Measurements from ENCODE around the gene RPUSD3. TPM values are rescaled to one million over a fixed set of nuclear protein-coding genes. Genes with fewer than 3 reads are reported as not detected.

The RPUSD3 gene
- total and polyA plus RNA-seq, 9 of the 15 experiments (the other 6 are each of a cell fraction or from before 2014, with no cell fraction given): 13.8 to 99.0 (median 59.3) TPM

- TF ChIP-seq NKRF (IDR thresholded peaks at IDR 0.05; ENCODE audit: borderline replicate concordance) (peak; percentile 74; the same call in 1 of the 2 replicates), CLOCK (CRISPR knock-in tag; IDR thresholded peaks at IDR 0.05; ENCODE audit: borderline replicate concordance) (no peak), POLR2G (IDR thresholded peaks at IDR 0.05; ENCODE audit: low read depth, low read length) (peak; percentile 93), MAFG (tag; conservative IDR thresholded peaks at IDR 0.05) (peak; percentile 34; the same call in 1 of the 2 replicates), RBFOX2 (IDR thresholded peaks at IDR 0.05; ENCODE audit: low read depth, low read length) (peak; percentile 91), POLR2A (conservative IDR thresholded peaks at IDR 0.05) (peak; percentile 94), UBTF (IDR thresholded peaks at IDR 0.05; ENCODE audit: borderline replicate concordance in 1 of 2, low read depth in 2 of 2, low read length in 2 of 2) (peak in 1 of 2 experiments; percentile 44; a peak in 1 of 4 replicates), EP300 (IDR thresholded peaks at IDR 0.05; ENCODE audit: low read length) (no peak; the same call in 1 of the 2 replicates), CBX5 (IDR thresholded peaks at IDR 0.05; ENCODE audit: borderline replicate concordance, low read depth) (no peak), FIP1L1 (IDR thresholded peaks at IDR 0.05; ENCODE audit: low read depth, low read length, poor library complexity, severe bottlenecking) (peak; percentile 41), SIN3A (IDR thresholded peaks at IDR 0.05; ENCODE audit: borderline replicate concordance in 2 of 2, control insufficient read depth in 1 of 2, low read depth in 2 of 2, low read length in 2 of 2) (peak; percentile 54 to 66; a peak in 2 of 4 replicates), SNRNP70 (optimal IDR thresholded peaks at IDR 0.05; ENCODE audit: low read depth, low read length) (no peak), FOXK1 (CRISPR knock-in tag; IDR thresholded peaks at IDR 0.05; ENCODE audit: borderline replicate concordance) (0 out of 2 replicates have a peak, but pooled peaks have one; percentile 36), TCF7 (IDR thresholded peaks at IDR 0.05; ENCODE audit: borderline replicate concordance) (0 out of 2 replicates have a peak, but pooled peaks have one; percentile 11), ATF7 (IDR thresholded peaks at IDR 0.05) (peak; percentile 53), E2F3 (CRISPR knock-in tag; IDR thresholded peaks at IDR 0.05) (peak; percentile 23; the same call in 1 of the 2 replicates), MAZ (CRISPR knock-in tag; conservative IDR thresholded peaks at IDR 0.05 in 1 of 2, IDR thresholded peaks at IDR 0.05 in 1 of 2) (peak; percentile 67 to 86), TEAD2 (tag; IDR thresholded peaks at IDR 0.05) (no peak)
Measured at GRCh38 chr3:9843715-9844438, at the start of gene RPUSD3 (continued).

Data from K562 (cell line).